HG03045 (cell line): ENCODE results near the gene FUT8.

Experiments
- ATAC-seq: cut with Tn5 transposase; IDR thresholded peaks from one replicate; pipeline ENCODE4 v1.9.1; 2021; ENCODE audit warnings: mild to moderate bottlenecking, moderate library complexity; ENCODE audit not compliant: unreplicated experiment

Gene FUT8

DNA sequence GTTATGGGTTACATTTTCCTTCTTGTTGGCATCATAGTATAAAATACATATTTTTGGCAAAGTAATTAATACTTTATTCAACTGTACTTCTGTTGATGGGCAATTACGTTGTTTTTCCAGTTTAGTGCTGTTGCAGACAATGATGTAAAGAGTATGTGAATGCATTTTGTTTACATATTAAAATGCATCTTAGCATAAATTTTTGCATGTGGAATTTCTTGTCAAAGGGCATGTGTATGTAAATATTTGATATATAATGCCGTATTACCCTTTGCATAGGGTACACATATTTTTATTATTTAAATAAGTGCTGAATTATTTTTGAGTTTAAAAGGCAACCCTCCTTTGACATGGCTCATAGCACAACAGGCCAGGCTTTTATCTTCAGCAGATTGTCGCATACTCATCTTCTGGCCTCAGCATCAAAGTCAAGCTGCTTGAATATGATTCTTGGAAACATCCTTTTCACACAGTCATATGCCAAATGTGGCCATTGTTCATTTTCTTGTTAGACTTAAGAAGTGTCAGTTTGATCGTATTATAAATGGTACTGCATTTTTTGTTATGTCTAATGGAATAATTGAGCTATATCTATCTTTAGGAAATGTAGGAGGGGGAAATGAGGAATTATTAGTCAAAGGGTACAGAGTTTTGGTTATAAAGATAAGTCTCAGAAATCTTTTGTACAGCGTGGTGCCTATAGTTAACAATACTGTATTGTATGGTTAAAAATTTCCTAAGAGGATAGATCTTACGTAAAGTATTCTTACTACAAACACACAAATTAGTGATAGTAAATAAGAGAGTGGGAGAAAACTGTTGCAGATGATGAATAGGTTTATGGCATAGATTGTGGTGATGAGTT lies 138.5 kb downstream of the FUT8 start:
- no peak for ATAC-seq

DNA sequence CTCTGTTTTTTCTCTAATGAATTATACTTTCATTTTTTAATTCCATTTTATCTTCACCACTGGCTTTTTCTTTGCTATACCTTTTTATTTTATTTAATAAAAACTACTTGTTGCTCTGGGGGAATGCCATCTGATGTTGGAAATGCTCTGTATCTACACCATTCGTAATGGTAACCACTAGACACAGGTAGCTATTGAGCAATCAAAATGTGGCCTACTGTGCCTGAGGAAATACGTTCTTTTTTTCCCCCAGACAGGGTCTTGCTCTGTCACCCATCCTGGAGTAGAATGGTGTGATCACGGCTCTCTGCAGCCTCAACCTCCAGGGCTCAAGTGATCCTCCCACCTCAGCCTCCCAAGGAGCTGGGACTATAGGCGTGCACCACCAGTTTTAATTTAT lies 140.2 kb downstream of the FUT8 start:
- no peak for ATAC-seq

DNA sequence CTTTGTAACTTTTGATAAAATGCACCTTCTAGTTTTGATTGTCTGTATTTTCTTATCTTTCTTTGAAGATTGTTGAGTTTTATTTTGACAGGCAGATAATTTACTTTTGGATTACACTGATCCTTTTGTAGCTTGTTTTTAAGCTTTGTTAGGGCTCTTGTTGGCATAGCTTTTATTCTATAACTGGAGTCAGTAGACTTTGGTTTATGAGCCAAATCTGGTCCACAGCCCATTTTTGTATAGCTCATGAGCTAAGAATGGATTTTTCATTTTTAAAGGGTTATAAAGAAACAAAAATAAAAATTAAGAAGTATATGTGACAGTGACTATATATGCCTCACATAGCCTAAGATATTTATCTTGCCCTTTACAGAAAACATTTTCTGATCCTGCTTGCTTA lies 142.3 kb downstream of the FUT8 start:
- no peak for ATAC-seq

DNA sequence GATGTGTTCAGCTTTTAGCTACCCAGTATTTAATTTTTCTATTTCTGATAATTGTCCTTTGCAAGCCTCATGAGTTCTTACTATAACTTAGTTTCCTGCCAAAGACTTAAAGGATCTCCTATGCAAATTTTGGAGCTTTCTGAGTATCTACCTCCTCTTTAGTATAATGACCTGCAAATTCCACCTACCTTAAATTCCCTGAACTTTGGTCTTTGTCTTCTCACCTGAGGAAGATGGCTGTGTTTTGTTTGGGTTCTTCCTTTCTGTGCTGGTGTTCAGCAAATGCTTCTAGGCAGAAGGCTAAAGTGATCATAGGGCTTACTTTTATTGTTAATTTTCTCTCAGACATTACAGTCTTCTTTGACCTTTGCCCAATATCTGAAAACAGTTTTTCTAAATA lies 142.8 kb downstream of the FUT8 start:
- no peak for ATAC-seq

DNA sequence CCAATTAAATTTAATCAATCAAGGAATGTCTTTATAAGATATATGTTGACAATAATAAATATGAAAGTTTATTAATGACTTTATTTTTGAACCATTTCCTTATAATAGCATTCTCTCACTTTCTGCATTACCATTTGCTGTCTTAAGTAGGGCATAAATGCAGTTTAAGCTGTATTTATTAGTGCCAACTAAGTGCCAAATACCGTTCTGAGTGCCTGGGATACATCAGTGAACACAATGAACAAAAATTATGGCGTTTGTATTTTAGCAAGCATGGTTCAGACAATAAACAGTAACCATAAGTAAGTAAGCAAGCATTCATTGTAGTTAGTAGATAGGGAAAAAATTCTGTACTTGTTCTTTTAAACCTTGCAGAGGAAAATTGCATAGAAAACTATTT lies 145.8 kb downstream of the FUT8 start:
- ATAC-seq: no peak

DNA sequence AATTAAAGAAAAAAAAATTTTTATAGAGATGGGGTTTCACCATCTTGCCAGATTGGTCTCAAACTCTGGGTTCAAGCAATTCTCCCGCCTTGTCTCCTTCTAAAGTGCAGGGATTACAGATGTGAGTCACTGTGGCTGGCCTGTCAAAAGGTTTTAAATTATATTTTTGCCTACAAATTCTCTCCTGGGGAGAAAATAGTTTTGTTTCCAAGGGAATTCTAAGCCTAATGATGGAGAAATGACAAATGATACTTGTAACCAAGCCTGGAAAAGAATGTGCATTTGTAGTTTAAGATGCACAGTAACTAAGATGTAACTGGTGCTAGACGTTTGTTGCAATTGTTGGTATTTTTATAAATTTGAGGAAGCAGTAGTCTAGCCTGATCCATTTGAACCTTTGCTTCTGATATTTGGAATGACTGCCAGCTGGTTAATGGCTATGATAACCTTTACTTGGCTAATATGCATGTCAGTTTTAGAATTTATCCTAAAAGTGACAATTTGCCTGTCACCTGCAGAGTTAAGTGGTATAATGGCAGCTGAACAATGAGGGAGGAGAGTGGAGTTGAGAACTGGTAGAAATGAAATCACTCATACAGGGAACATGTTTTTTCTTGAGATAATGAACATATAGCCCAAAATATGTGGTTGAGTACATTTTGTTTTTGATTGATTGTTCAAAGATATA lies 148.0 kb downstream of the FUT8 start:
- no peak for ATAC-seq

DNA sequence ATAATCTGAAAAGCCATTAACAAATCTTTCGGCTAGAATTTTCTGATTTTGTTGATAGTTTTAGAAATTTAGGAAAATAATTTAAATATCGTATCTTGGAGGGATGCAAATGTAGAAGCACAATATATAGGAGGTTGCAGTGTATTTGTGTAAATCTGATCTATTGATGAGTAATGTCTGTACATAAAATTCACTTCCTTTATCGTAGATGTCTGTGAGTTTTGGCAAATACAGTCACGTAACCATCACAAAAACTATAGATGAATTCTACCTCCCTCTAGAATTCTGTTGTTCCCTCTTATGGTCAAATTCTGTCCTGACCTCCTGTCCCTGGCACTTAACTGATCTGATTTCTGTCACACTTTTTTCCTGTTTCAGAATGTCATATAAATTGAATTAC lies 151.8 kb downstream of the FUT8 start:
- no peak for ATAC-seq

DNA sequence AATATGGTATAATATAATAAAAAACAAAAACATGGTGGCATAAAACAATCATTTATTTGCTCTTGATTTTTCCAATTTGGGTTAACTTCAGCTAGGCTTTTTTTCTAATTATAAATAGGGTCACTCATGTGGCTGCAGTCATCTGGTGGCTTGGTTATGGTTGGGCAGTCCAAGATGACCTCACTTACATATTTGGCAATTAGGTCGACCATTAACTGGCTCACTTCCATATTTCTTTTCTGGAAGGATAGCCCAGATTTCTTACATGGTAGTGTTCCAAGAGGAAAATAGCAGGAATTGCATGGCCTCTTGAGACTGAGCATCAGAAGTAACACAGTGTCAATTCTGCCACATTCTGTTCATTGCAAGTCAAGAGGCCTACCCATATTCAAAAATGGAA lies 153.4 kb downstream of the FUT8 start:
- no peak for ATAC-seq

DNA sequence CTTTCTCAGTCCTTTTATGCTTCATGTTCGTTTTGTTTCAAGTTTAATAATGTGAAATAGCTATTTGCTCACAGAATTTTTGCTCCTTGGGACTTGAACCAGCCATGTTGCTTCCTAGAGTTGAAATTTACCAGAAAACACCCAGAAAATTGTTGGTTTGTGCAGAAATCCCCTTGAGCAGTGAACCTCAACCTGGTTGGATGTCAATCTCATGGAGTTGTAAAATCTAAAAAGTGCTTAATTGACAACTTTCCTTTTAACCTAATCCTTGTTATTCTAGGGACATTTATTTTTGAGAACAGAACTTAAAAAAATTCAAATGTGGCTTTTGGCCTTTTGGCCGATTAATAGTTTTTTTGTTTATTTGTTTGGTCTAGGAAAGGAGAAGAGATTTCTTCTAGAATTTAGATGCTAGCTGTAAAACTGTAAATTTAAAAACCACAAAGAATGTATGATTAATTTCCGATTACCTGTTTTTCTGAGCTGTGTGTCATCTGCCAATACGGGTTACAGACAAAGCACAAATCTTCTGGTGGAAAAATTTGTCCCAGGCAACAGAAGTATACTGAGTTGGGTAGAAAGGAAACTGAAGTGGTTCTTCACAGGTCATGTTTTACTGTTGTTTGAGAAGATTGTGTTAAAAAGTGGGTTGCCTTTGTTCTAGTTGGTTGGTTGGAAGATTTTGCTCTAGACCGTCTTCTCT lies 154.4 kb downstream of the FUT8 start:
- no peak for ATAC-seq

DNA sequence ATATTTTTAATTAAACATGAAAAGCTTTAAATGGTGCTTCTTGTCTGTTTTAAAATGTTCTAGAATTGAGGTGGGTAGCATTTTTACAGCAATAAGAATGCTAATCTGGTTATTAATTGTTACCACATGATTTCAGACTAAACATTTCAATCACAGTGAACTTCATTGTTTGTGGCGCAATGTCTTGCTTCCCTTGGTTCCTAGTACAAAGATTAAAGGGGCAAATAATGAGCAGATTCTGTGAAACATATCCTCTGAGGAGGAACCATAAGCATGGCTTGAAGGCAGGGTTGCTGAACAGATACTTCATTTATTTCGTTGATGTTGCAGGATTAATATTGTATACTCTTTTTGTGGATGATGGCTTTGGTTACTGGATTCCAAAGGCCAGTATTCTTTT lies 162.1 kb downstream of the FUT8 start:
- ATAC-seq: no peak

DNA sequence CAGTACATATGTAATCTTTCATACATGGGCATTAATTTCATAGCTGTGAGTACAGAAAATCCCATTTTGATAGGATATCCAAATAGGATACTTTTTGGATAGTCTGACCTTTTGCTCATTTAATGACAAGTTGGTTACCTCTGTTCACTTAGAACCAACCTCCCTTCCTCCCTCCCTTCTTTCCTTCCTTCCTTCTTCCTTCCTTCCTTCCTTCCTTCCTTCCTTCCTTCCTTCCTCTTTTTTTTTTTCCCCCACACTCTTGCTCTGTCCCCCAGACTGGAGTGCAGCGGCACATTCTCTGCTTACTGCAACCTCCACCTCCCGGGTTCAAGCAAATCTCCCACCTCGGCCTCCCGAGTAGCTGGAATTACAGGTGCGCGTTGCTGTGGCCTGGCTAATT lies 162.9 kb downstream of the FUT8 start:
- ATAC-seq: no peak

DNA sequence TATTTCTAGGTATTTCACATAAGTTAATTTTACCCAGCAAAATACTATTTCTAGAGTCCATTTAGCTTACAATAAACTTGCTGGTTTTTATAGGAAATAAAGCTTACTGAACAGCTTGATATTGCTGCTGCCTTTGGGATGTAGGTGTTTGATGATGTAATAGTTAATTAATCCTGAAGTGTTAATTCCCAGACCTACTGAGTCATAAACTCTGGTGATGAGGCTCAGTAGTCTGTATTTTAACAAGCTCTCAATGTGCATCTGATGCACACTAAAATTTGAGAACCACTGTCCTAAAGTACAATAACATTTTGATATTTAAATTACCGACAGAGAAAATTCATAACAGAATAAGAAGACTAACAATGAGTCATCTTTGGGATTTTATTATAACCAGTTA lies 168.4 kb downstream of the FUT8 start:
- no peak for ATAC-seq

DNA sequence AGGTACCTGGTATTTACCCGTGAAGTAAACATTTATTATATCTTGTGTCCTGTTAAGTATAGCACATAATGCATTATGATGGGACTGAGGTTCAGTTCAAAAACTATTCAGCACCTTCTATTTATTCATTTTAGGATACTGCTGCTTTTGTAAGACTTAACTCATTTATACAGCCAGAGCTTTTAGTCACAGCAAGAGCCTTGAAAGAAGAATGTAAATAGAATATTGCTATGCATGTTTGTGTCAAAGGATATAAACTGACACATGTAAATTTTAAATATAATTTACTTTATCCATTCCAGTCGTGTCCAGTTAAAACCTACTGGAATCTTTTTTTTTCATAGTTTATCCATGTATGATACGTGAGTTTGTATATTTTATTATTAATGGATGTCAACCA lies 168.8 kb downstream of the FUT8 start:
- ATAC-seq: no peak

DNA sequence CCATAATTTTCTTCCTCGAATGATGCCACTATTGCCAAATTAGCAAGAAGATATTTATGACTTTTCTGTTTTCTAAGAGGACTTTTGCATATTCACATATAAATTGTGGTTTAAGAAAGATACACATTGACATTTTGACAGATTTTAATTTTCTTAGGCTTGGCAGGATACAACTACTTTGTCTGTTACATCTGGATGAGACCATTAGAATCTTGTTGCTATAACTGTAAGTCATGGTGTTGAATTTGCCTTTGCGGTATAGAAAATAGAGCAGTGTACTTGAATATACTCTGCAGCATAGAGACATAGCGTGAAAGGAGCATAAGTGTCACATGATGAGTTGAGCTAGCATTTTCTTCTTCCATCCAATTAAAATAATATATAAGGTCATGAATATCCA lies 169.3 kb downstream of the FUT8 start:
- no peak for ATAC-seq

DNA sequence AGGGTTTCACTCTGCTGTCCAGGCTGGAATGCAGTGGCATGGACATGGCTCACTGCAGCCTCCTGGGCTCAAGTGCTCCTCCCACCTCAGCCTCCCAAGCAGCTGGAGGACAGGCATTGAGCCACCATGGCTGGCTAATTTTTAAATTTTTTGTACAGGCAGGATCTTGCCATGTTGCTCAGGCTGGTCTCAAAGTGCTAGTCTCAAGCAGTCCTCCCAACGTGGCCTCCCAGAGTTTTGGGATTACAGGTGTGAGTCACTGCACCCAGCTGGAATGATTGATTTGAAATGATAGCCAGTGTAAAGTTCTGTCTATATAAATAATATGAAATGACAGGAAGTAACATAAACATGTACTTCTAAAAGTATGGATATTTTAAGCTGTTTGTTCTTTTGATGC lies 172.7 kb downstream of the FUT8 start:
- no peak for ATAC-seq

DNA sequence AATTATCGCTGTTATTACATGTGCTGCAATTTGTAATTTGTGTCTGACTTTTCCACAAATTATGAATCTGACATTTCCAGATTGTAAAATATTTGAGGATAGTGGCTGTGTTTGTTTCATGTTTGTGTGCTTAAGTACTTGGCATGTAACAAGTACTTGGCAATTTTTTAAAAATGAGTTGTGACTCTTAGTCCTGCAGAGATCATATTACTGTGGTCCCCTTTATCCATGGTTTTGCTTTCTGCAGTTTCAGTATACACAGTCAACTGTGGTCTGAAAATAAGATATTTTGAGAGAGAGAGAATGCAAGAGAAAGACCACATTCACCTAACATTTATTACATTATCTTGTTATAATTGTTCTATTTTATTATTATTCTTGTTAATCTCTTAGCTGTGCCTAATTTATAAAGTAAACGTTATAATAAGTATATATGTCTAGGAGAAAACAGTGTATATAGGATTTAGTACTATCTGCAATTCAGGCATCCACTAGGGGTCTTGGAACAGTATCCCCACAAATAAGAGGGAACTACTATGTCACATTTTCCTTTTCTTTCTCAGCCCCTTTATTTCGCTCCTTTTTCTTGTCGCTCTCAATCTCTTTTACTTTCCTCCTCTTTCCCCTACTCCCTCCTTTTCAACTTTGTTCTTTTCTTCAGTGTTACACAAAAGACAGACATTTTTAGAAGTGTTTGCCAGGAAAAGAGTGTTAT lies 176.1 kb downstream of the FUT8 start:
- ATAC-seq: no peak

DNA sequence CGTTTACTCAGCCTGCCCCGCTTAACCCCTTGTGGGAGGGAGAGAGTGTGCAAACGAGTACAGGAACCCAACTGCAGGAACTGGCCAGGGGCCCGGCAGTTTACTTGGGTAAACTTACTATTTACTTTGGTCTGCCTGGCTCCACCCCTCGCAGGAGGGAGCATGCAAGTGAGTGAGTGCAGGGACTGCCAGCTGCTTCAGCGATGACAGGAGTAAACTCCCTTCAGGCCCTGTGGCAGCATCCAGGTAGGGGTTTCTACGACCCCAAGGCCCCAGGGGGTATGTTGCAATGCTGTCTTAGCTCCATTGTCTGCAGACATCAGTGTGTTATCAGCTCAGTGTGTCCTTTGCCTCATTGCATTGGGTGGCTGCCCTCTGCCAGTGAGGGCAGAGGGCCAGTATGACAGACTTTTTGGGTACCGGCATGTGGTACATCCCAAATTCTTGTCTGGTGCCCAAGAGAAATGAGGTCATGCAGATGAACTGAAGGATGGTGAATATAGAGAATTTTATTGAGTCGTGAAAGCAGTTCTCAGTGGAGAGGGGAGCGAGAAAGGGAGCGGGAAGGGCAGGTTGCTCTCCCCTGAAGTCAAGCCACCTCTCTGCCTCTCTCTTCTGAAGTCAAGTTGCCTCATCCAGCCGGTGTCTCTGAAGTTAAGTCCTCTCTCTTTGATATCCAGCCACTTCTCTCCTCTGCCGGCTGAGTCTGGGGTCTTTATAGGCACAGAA lies 181.8 kb downstream of the FUT8 start:
- ATAC-seq: no peak

DNA sequence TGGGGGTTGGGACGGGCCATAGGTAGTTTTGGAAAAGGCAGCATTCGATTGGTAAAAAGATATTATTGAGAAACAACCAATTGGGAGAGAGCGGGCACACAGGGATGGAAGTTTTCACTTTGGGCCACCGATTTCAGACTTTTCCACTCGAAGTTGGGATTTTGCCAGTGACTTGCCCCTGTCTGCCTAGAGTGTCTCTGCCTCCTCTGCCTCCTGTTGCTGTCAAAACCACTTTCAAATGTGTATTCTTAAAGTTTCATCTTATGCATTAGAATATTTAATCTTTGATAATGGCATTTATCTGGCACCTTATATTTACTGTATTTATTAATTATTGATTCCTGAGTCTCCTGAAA lies 182.3 kb downstream of the FUT8 start:
- ATAC-seq: no peak

DNA sequence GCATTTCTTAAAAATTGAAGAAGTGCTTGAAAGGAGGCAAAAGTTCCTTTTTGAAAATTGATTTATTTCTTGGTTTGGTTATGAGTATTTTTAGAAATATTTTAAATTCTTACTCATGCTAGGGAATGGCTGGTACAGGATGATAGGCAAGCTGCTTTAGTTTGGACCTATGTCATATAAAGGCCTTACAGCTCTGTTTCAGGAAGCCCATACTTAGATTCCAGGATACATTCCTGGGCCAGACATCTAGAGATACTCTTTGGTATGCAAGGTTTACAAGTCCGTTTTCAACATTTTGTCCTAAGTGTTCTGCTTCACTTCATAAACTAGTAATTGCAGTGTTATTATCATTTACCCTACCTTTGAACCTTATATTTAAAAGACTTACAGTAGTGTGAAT lies 186.8 kb downstream of the FUT8 start:
- ATAC-seq: no peak

DNA sequence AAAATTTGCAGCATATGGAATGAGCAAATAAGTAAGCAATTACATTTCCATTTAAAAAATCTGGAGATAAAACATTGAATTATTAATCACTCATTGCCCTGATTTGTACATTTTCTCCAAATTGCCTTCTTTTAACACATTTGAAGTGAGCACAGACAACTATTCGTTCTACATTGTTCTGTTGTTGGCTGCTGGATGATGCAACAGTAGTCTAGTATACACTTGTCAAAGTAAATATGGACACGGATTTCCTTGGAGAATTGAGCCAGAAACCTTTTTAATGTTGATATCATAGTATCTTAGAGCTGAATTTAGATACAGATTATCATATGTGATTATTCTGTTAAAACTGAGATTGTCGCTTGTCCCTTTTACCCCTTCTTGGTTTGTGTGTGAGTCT lies 188.2 kb downstream of the FUT8 start:
- ATAC-seq: no peak

DNA sequence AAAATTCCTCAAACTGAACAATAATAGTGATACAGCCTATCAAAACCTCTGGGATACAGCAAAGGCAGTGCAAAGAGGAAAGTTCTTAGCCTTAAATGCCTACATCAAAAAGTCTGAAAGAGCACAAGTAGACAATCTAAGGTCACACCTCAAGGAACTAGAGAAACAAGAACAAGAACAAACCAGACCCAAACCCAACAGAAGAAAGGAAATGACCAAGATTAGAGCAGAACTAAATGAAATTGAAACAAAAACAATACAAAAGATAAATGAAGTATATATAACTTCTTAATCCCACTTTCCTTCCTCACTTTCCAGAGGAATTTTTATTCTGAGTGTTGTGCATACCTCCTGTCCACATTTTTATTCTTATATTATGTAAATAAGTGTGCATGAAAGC lies 192.0 kb downstream of the FUT8 start:
- no peak for ATAC-seq
